GM18511 (cell line): Measurements from ENCODE around the gene DNAH14.

Experiments used
- ATAC-seq: cut with Tn5 transposase; IDR thresholded peaks from one replicate; pipeline ENCODE4 v1.9.1; 2021; ENCODE audit warnings: mild to moderate bottlenecking, moderate library complexity; ENCODE audit not compliant: unreplicated experiment

DNAH14 gene

GRCh38 chr1:225389843-225390242 is 460.4 kb downstream of the DNAH14 start:
- ATAC-seq: no peak

GRCh38 chr1:225396357-225396756 is 466.9 kb downstream of the DNAH14 start:
- no peak for ATAC-seq

- ATAC-seq: no peak
Observed at GRCh38 chr1:225400968-225401367, 471.5 kb downstream of the DNAH14 start.

GRCh38 chr1:225406976-225407725 is 477.7 kb downstream of the DNAH14 start:
- ATAC-seq: no peak

- ATAC-seq: no peak
Observed at GRCh38 chr1:225407755-225408154, 478.3 kb downstream of the DNAH14 start.

- no peak for ATAC-seq
Observed at GRCh38 chr1:225408249-225408648, 478.8 kb downstream of the DNAH14 start.

GRCh38 chr1:225409051-225409450 is 479.6 kb downstream of the DNAH14 start:
- ATAC-seq: no peak

- ATAC-seq: no peak
Observed at GRCh38 chr1:225410036-225410435, 480.6 kb downstream of the DNAH14 start.

- ATAC-seq: no peak
Observed at GRCh38 chr1:225412321-225412720, 482.8 kb downstream of the DNAH14 start.

GRCh38 chr1:225412803-225413351 is 483.4 kb downstream of the DNAH14 start:
- ATAC-seq: no peak

- no peak for ATAC-seq
Observed at GRCh38 chr1:225413708-225414375, 484.4 kb downstream of the DNAH14 start.

- no peak for ATAC-seq
Observed at GRCh38 chr1:225415307-225415706, 485.8 kb downstream of the DNAH14 start.

- no peak for ATAC-seq
Observed at GRCh38 chr1:225415967-225416745, 486.7 kb downstream of the DNAH14 start.

- no peak for ATAC-seq
Observed at GRCh38 chr1:225418059-225418458, 488.6 kb downstream of the DNAH14 start.

GRCh38 chr1:225418598-225418997 is 489.1 kb downstream of the DNAH14 start:
- no peak for ATAC-seq

- ATAC-seq: no peak
Observed at GRCh38 chr1:225422031-225422605, 492.6 kb downstream of the DNAH14 start.

- no peak for ATAC-seq
Observed at GRCh38 chr1:225422795-225423517, 493.5 kb downstream of the DNAH14 start.

GRCh38 chr1:225423518-225423855 is 494.0 kb downstream of the DNAH14 start:
- no peak for ATAC-seq

- no peak for ATAC-seq
Observed at GRCh38 chr1:225424562-225425200, 495.2 kb downstream of the DNAH14 start.

- no peak for ATAC-seq
Observed at GRCh38 chr1:225425201-225425786, 495.8 kb downstream of the DNAH14 start.
